Measurements from ENCODE around the gene COP1.

Gene COP1

DNA sequence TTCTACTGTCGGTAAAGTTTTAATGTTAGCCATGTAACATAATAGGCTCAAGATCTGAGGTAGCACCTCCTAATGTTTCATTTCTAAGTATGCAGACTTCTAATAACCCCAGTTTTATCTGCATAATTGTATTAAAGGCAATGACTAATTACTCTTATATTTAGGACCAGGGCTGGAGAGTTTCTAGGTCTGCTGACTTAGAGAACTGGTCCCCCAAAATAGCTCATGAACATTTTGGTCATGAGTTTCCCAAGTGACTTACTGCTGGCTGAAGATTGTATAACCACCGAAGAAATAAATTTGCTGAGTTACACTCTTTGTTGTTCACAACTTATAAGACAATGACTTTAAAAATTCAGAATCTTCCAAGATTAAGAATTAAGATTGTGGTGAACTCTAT, 265.9 kb downstream of the COP1 start:
- H3K4me3 ChIP-seq (replicated peaks; ENCODE audit: low read depth, low read length) = no peak overlapping the region
- no peak for DNase-seq (ENCODE audit: low read depth)
- TF ChIP-seq, protein P1, sequence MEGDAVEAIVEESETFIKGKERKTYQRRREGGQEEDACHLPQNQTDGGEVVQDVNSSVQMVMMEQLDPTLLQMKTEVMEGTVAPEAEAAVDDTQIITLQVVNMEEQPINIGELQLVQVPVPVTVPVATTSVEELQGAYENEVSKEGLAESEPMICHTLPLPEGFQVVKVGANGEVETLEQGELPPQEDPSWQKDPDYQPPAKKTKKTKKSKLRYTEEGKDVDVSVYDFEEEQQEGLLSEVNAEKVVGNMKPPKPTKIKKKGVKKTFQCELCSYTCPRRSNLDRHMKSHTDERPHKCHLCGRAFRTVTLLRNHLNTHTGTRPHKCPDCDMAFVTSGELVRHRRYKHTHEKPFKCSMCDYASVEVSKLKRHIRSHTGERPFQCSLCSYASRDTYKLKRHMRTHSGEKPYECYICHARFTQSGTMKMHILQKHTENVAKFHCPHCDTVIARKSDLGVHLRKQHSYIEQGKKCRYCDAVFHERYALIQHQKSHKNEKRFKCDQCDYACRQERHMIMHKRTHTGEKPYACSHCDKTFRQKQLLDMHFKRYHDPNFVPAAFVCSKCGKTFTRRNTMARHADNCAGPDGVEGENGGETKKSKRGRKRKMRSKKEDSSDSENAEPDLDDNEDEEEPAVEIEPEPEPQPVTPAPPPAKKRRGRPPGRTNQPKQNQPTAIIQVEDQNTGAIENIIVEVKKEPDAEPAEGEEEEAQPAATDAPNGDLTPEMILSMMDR (IDR thresholded peaks at IDR 0.05; ENCODE audit: low read length, missing control alignments) = no peak

DNA sequence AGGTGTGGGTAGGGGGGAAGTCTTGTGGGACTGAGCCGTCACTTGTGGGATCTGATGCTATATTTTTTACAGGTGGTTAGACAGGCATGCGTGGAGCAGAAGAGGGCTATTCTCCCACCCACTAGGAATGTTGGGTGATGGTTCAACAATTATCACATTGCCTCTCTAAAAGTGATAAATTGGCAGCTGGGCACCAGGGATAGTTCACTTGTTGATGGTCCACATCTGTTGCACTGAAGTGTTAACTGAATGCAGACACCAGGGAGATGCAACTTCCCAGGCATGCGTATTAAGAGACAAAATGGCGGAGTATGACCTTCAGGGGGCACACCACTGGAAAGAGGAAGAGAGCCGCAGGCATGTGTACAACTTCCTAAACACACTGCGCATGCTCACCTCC, 270.4 kb downstream of the COP1 start:
- no peak overlapping the region for H3K4me3 ChIP-seq (replicated peaks; ENCODE audit: low read depth, low read length)
- DNase-seq (ENCODE audit: low read depth) = no peak
- TF ChIP-seq, protein P1 (IDR thresholded peaks at IDR 0.05; ENCODE audit: low read length, missing control alignments) = no peak

DNA sequence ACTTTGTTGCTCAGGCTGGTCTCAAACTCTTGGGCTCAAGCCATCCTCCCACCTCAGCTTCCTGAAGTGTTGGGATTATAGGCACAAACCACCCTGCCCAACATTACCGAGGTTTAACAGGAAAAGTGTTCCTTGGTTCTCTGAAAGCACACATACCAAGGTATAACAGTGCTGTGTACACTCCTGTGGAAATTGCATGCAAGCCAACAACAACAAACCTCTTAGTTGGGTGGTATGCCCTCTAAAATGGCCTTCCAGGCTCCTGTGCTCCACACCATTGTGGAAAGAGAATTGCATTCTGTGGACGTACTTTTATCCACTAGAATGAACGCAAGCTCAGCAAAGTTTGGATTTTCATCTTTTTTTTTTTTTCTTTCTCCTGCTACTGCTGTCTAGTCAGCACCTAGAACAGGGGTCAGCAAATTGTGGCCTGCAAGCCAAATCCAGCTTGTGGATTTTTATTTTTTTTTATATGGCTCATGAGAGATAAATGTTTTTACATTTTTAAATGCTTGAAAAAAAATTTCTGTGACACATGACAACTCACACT, 271.4 kb downstream of the COP1 start:
- TF ChIP-seq, protein P1 (IDR thresholded peaks at IDR 0.05; ENCODE audit: low read length, missing control alignments) = no peak
- DNase-seq (ENCODE audit: low read depth) = no peak
- H3K4me3 ChIP-seq (replicated peaks; ENCODE audit: low read depth, low read length) = no peak overlapping the region

DNA sequence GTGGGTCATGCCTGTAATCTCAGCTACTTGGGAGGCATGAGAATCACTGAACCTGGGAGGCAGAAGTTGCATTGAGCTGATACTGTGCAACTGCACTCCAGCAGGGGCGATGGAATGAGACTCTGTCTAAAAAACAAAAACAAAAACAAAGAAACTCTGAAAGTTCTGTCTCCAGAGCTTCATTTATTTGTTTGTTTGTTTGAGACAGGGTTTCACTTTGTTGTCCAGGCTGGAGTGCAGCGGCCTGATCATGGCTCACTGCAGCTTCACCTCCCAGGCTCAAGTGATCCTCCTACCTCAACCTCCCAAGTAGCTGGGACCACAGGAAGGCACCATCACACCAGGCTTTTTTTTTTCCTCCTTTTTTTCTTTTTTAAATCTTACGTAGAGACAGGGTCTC, 271.9 kb downstream of the COP1 start:
- TF ChIP-seq, protein P1 (IDR thresholded peaks at IDR 0.05; ENCODE audit: low read length, missing control alignments) = no peak
- no peak for DNase-seq (ENCODE audit: low read depth)
- no peak overlapping the region for H3K4me3 ChIP-seq (replicated peaks; ENCODE audit: low read depth, low read length)

DNA sequence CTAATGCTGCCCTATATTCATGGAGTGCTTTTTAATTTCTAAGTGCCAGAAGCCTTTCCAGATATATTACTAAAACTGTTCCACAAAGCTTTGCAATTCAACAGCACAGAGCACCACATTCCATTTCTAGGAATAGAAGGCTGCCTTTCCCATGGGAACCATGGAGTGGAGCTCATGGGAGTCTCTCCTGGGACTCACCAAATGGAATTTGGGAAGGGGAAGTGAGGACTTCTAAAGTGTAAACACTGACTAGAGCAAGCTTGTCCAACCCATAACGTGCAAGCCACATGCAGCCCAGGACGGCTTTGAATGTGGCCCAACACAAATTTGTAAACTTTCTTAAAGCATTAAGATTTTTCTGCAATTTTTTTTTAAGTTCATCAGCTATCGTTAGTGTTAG, 273.3 kb downstream of the COP1 start:
- no peak overlapping the region for H3K4me3 ChIP-seq (replicated peaks; ENCODE audit: low read depth, low read length)
- TF ChIP-seq, protein P1 (IDR thresholded peaks at IDR 0.05; ENCODE audit: low read length, missing control alignments) = no peak
- DNase-seq (ENCODE audit: low read depth) = peak; percentile 10

DNA sequence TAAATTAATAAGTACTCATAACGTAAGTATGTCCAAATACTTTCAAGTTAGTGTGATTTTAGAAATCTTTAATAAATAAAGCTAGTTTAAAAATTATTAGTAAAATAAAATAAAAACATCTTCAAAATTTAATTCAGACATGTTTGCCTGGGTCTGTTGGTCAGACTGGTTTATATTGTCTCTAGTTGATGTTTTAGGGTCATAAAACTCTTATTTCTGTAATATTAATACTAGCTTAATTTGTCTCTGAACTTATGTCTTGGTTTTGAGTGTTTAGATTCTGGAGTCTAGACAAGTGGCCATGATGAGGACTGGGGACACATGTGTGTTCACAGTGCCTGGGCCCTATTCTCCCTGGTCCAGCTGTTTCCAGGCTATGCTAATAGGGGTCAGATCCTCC, 279.1 kb downstream of the COP1 start:
- DNase-seq (ENCODE audit: low read depth) = no peak
- no peak overlapping the region for H3K4me3 ChIP-seq (replicated peaks; ENCODE audit: low read depth, low read length)
- TF ChIP-seq, protein P1 (IDR thresholded peaks at IDR 0.05; ENCODE audit: low read length, missing control alignments) = no peak

DNA sequence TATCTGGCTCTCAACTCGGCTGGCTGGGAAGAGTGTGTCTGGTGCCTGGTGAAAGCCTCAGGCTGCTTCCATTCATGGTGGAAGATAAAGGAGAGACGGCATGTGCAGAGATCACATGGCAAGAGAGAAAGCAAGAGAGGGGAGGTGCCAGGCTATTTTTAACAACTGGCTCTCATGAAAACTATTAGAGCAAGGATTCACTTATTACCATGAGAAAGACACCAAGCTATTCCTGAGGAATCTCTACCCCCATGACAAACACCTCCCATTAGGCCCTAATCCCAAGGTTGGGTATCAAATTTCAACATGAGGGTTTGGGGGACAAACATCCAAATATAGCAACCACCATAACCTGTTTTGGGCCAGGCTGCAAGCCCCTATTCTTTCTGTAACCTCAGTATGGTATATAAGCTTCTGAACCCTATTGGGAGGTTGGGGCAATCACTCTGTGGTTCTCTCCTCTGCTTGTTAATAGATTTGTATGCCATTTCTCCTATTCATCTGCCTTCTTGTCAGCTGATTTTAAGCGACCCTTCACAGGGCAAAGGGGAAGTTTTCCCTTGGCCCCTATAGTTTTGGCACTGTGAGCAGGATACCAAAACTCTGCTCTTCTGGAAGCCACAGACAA, 284.7 kb downstream of the COP1 start:
- no peak overlapping the region for H3K4me3 ChIP-seq (replicated peaks; ENCODE audit: low read depth, low read length)
- no peak for DNase-seq (ENCODE audit: low read depth)
- TF ChIP-seq, protein P1 (IDR thresholded peaks at IDR 0.05; ENCODE audit: low read length, missing control alignments) = no peak
